Tibial nerve (tissue), 4 donors: ENCODE results near the gene CNGB1. TPM values are rescaled to one million over a fixed set of nuclear protein-coding genes. Genes with fewer than 3 reads are reported as not detected.

Source experiments
- DNase-seq, 2 donors: peaks; one replicate each; pipeline ENCODE4 v3.0.0-alpha.2; 2019; ENCODE audit warnings: low spot score in 2 of 2
- H3K27ac ChIP-seq, 4 donors: fragments of 200-600 bp; sonication (generic) in 3 of 4; one replicate each; pipeline ENCODE4 v1.5.1; 2017 to 2019; ENCODE audit warnings: mild to moderate bottlenecking in 1 of 4
- H3K27me3 ChIP-seq, 2 donors: fragments of 200-600 bp; sonication (generic) in 1 of 2; one replicate each; pipeline versions ENCODE4 v1.5.1 to v1.6.0; 2017 to 2019
- H3K36me3 ChIP-seq, 3 donors: fragments of 200-600 bp; sonication (generic); one replicate each; pipeline ENCODE4 v1.5.1; 2018 to 2019
- H3K4me1 ChIP-seq, 4 donors: fragments of 200-600 bp; sonication (generic) in 3 of 4; one replicate each; pipeline ENCODE4 v1.5.1; 2017 to 2019
- H3K4me3 ChIP-seq, 4 donors: fragments of 200-600 bp; sonication (generic) in 3 of 4; one replicate each; pipeline ENCODE4 v1.5.1; 2017 to 2019; ENCODE audit warnings: mild to moderate bottlenecking in 1 of 4, moderate library complexity in 1 of 4
- H3K9me3 ChIP-seq, 4 donors: fragments of 200-600 bp; sonication (generic) in 3 of 4; one replicate each; pipeline ENCODE4 v1.5.1; 2017 to 2019
- CTCF ChIP-seq, 5 experiments: fragments of 200-600 bp in 3 of 5; fragments of 450-650 bp in 2 of 5; sonication (generic) in 3 of 5; IDR thresholded peaks; one replicate each; pipeline ENCODE4 v1.5.1; 2016 to 2019; ENCODE audit warnings: antibody characterized with exemption in 5 of 5, mild to moderate bottlenecking in 3 of 5, moderate library complexity in 2 of 5
- EP300 ChIP-seq, 2 donors: sonication (generic); formaldehyde crosslinking; IDR thresholded peaks; one replicate each; pipeline ENCODE4 v1.6.1; 2017; ENCODE audit warnings: antibody characterized with exemption in 2 of 2, mild to moderate bottlenecking in 1 of 2
- POLR2A ChIP-seq, 2 donors: fragments of 450-650 bp; IDR thresholded peaks; one replicate each; pipeline ENCODE4 v1.6.1; 2017; ENCODE audit warnings: antibody characterized with exemption in 2 of 2, mild to moderate bottlenecking in 2 of 2, moderate library complexity in 2 of 2
- WGBS, 2 donors: methylation state at CpG; one replicate each; pipeline ENCODE4 v1.1.5; 2018; 5-methylcytosine and 5-hydroxymethylcytosine counted together
- total RNA-seq, 4 donors: library from RNA; depleted of rRNA; stranded (reverse); fragments of >200 nt; gene quantifications; one replicate each; pipeline ENCODE4 v1.1.0, GENCODE V29; 2016

CNGB1 gene
- total RNA-seq, 4 donors from 2014 or later: not detected

GRCh38 chr16:57955572-57956188 lies 15.2 kb downstream of the CNGB1 start:
- H3K27ac ChIP-seq: no peak overlapping the region
- TF ChIP-seq EP300 (IDR thresholded peaks at IDR 0.05): no peak
- H3K27me3 ChIP-seq: peaks cover 0 to 5% of the 10 kb centered on the region in 2 donors
- no peak for DNase-seq
- no peaks in the 10 kb centered on the region for H3K4me1 ChIP-seq
- H3K36me3 ChIP-seq: no peaks in the 10 kb centered on the region
- 70 to 73% methylated on average over 12 of the region's 12 CpGs for WGBS, 2 donors
- H3K9me3 ChIP-seq: no peaks in the 10 kb centered on the region
- no peak overlapping the region for H3K4me3 ChIP-seq

- no peaks in the 10 kb centered on the region for H3K4me1 ChIP-seq
- H3K27me3 ChIP-seq: peaks cover 0 to 5% of the 10 kb centered on the region in 2 donors
- no peak overlapping the region for H3K27ac ChIP-seq
- 94 to 97% methylated on average over 1 of the region's 1 CpG for WGBS, 2 donors
- TF ChIP-seq EP300 (IDR thresholded peaks at IDR 0.05) (no peak), POLR2A (IDR thresholded peaks at IDR 0.05) (no peak), CTCF (IDR thresholded peaks at IDR 0.05) (no peak)
- H3K4me3 ChIP-seq: no peak overlapping the region
- H3K36me3 ChIP-seq: no peaks in the 10 kb centered on the region
- DNase-seq: no peak
- no peaks in the 10 kb centered on the region for H3K9me3 ChIP-seq
Observed at GRCh38 chr16:57953857-57954256, 17.1 kb downstream of the CNGB1 start.

- H3K27me3 ChIP-seq: peaks cover 0 to 5% of the 10 kb centered on the region in 2 donors
- DNase-seq: no peak
- no peak overlapping the region for H3K27ac ChIP-seq
- H3K4me1 ChIP-seq: no peaks in the 10 kb centered on the region
- no peaks in the 10 kb centered on the region for H3K9me3 ChIP-seq
- no peak overlapping the region for H3K4me3 ChIP-seq
- TF ChIP-seq CTCF (IDR thresholded peaks at IDR 0.05): no peak
- TF ChIP-seq POLR2A (IDR thresholded peaks at IDR 0.05): no peak
- no peak for TF ChIP-seq EP300 (IDR thresholded peaks at IDR 0.05)
- WGBS, 2 donors: 84 to 86% methylated on average over 9 of the region's 9 CpGs
- no peaks in the 10 kb centered on the region for H3K36me3 ChIP-seq
Observed at GRCh38 chr16:57952909-57953308, 18.0 kb downstream of the CNGB1 start.

- no peaks in the 10 kb centered on the region for H3K9me3 ChIP-seq
- H3K4me1 ChIP-seq: no peaks in the 10 kb centered on the region
- no peaks in the 10 kb centered on the region for H3K36me3 ChIP-seq
- 80 to 90% methylated on average over 7 of the region's 7 CpGs for WGBS, 2 donors
- TF ChIP-seq POLR2A (IDR thresholded peaks at IDR 0.05) (no peak), EP300 (IDR thresholded peaks at IDR 0.05) (no peak), CTCF (IDR thresholded peaks at IDR 0.05) (no peak)
- peaks cover 0 to 5% of the 10 kb centered on the region in 2 donors for H3K27me3 ChIP-seq
- no peak for DNase-seq
- no peak overlapping the region for H3K4me3 ChIP-seq
- no peak overlapping the region for H3K27ac ChIP-seq
Observed at GRCh38 chr16:57951204-57951960, 19.5 kb downstream of the CNGB1 start.

GRCh38 chr16:57950382-57950781 lies 20.5 kb downstream of the CNGB1 start:
- Histone ChIP-seq H3K4me1 (no peaks in the 10 kb centered on the region), H3K9me3 (no peaks in the 10 kb centered on the region), H3K36me3 (no peaks in the 10 kb centered on the region), H3K27ac (no peak overlapping the region), H3K4me3 (no peak overlapping the region), H3K27me3 (peaks cover 0 to 5% of the 10 kb centered on the region in 2 donors)
- WGBS, 2 donors: 55 to 56% methylated on average over 6 of the region's 6 CpGs
- no peak for DNase-seq
- no peak for TF ChIP-seq CTCF (IDR thresholded peaks at IDR 0.05)
